H1 (cell line): ENCODE measurements around the gene LCE3E. TPM values are rescaled to one million over a fixed set of nuclear protein-coding genes. Genes with fewer than 3 reads are reported as not detected.

Experiments
- CTCF ChIA-PET: fragments of 300-600 bp; sonication (Branson Sonifier 250); formaldehyde crosslinking; loops from one replicate; lab custom pipeline; 2021; ENCODE audit not compliant: partially characterized antibody; lab: Charles Lee
- POLR2A ChIA-PET: fragments of 300-600 bp; sonication (Branson Sonifier 250); formaldehyde crosslinking; loops from one replicate; lab custom pipeline; 2021; ENCODE audit warnings: inconsistent platforms; ENCODE audit not compliant: partially characterized antibody; lab: Charles Lee
- DNase-seq, 2 experiments: peaks; one replicate each; pipeline versions ENCODE4 v3.0.0 to v3.0.0-alpha.2; 2010 to 2022; ENCODE audit warnings: low spot score in 2 of 2, low read depth in 1 of 2, mixed read lengths in 1 of 2
- FAIRE-seq: peaks from 2 replicates; lab custom pipeline; 2011; peaks lifted over from hg19 to GRCh38; lab: Jason Lieb, UNC
- H2AFZ ChIP-seq: 2 replicates; pipeline ENCODE4 v1.8.1; 2012; ENCODE audit warnings: low read length, inconsistent platforms
- H2AK5ac ChIP-seq: 2 replicates; pipeline ENCODE4 v1.6.1; 2013; ENCODE audit warnings: low read depth, low read length
- H2BK120ac ChIP-seq: replicated peaks from 2 replicates; pipeline ENCODE3; 2013; ENCODE audit warnings: low read depth, low read length, inconsistent platforms
- H2BK12ac ChIP-seq: 2 replicates; pipeline ENCODE4 v1.6.1; 2013; ENCODE audit warnings: low read depth, low read length
- H2BK15ac ChIP-seq: 2 replicates; pipeline ENCODE4 v1.6.1; 2013; ENCODE audit warnings: low read length
- H2BK20ac ChIP-seq: 2 replicates; pipeline ENCODE4 v1.6.1; 2013; ENCODE audit warnings: low read length
- H2BK5ac ChIP-seq: 2 replicates; pipeline ENCODE4 v1.6.1; 2013; ENCODE audit warnings: low read depth, low read length
- H3K14ac ChIP-seq: 2 replicates; pipeline ENCODE4 v1.6.1; 2013; ENCODE audit warnings: inconsistent platforms; ENCODE audit not compliant: insufficient read length
- H3K18ac ChIP-seq: 2 replicates; pipeline ENCODE4 v1.6.1; 2013; ENCODE audit warnings: low read length; ENCODE audit errors: extremely low read depth
- H3K23ac ChIP-seq: 2 replicates; pipeline ENCODE4 v1.6.1; 2013; ENCODE audit warnings: inconsistent platforms; ENCODE audit not compliant: insufficient read length
- H3K23me2 ChIP-seq: 2 replicates; pipeline ENCODE4 v1.6.1; 2013; ENCODE audit warnings: low read depth, low read length
- H3K27ac ChIP-seq: 2 replicates; pipeline ENCODE4 v1.6.1; 2011; ENCODE audit warnings: low read depth, low read length, inconsistent platforms
- H3K27me3 ChIP-seq, 4 experiments: replicated peaks in 1 of 4; 1 replicate in 1 of 4; 2 replicates in 3 of 4; pipeline versions ENCODE4 v1.6.1 to v1.8.1; 2011 to 2013; ENCODE audit warnings: low read length in 3 of 4, mild to moderate bottlenecking in 3 of 4, inconsistent platforms in 2 of 4, mixed read lengths in 2 of 4, moderate library complexity in 1 of 4; ENCODE audit not compliant: control insufficient read depth in 3 of 4, insufficient read depth in 3 of 4; ENCODE audit errors: extremely low read depth in 1 of 4
- H3K36me3 ChIP-seq, 4 experiments: 2 replicates each; pipeline versions ENCODE4 v1.6.1 to v1.8.1; 2011 to 2013; ENCODE audit warnings: mild to moderate bottlenecking in 4 of 4, low read length in 3 of 4, moderate library complexity in 2 of 4, control low read depth in 1 of 4, inconsistent platforms in 1 of 4; ENCODE audit not compliant: insufficient read depth in 4 of 4, control insufficient read depth in 2 of 4
- H3K4ac ChIP-seq: replicated peaks from 2 replicates; pipeline ENCODE3; 2013; ENCODE audit warnings: low read length, low read depth, mixed read lengths, inconsistent platforms; ENCODE audit not compliant: insufficient read length
- H3K4me1 ChIP-seq, 4 experiments: replicated peaks in 1 of 4; 1 replicate in 1 of 4; 2 replicates in 3 of 4; pipeline versions ENCODE4 v1.6.1 to v1.8.1; 2011 to 2013; ENCODE audit warnings: low read length in 3 of 4, inconsistent platforms in 2 of 4, mixed read lengths in 1 of 4; ENCODE audit not compliant: insufficient read depth in 4 of 4, control insufficient read depth in 3 of 4
- H3K4me2 ChIP-seq, 2 experiments: 2 replicates each; pipeline versions ENCODE4 v1.6.1 to v1.8.1; 2011 to 2013; ENCODE audit warnings: low read depth in 2 of 2, low read length in 2 of 2, control low read depth in 1 of 2, inconsistent platforms in 1 of 2, mild to moderate bottlenecking in 1 of 2; ENCODE audit not compliant: insufficient read depth in 1 of 2
- H3K4me3 ChIP-seq, 4 experiments: fragments of 200-600, 300-600 bp in 1 of 4; sonication (generic), shearing (Covaris generic), sonication (Bioruptor Twin) in 1 of 4; 2 replicates each; pipeline versions ENCODE4 v1.5.1 to v1.8.1; 2011 to 2016; ENCODE audit warnings: low read length in 4 of 4, low read depth in 3 of 4, control low read depth in 2 of 4, inconsistent platforms in 2 of 4, mild to moderate bottlenecking in 2 of 4, mixed read lengths in 1 of 4, moderate library complexity in 1 of 4; ENCODE audit not compliant: insufficient read depth in 2 of 4; ENCODE audit errors: extremely low read depth in 1 of 4
- H3K56ac ChIP-seq: replicated peaks from 2 replicates; pipeline ENCODE3; 2013; ENCODE audit warnings: low read depth, mild to moderate bottlenecking, mixed read lengths, low read length, inconsistent platforms; ENCODE audit not compliant: insufficient read length
- H3K79me1 ChIP-seq: 2 replicates; pipeline ENCODE4 v1.6.1; 2013; ENCODE audit warnings: low read depth, low read length, control low read depth
- H3K79me2 ChIP-seq, 2 experiments: 2 replicates each; pipeline versions ENCODE4 v1.6.1 to v1.8.1; 2012 to 2013; ENCODE audit warnings: low read length in 2 of 2, mild to moderate bottlenecking in 2 of 2, inconsistent platforms in 1 of 2; ENCODE audit not compliant: insufficient read depth in 2 of 2, control insufficient read depth in 1 of 2
- H3K9ac ChIP-seq, 4 experiments: replicated peaks in 1 of 4; 1 replicate in 1 of 4; 2 replicates in 3 of 4; pipeline versions ENCODE4 v1.6.1 to v1.8.1; 2011 to 2013; ENCODE audit warnings: low read depth in 3 of 4, low read length in 3 of 4, control low read depth in 2 of 4, mild to moderate bottlenecking in 2 of 4, moderate library complexity in 2 of 4, inconsistent platforms in 1 of 4; ENCODE audit errors: extremely low read depth in 1 of 4
- H3K9me3 ChIP-seq, 2 experiments: 2 replicates each; pipeline versions ENCODE4 v1.6.1 to v1.8.1; 2012 to 2013; ENCODE audit warnings: mild to moderate bottlenecking in 2 of 2, moderate library complexity in 2 of 2, control low read depth in 1 of 2, inconsistent platforms in 1 of 2, low read depth in 1 of 2, low read length in 1 of 2, mixed read lengths in 1 of 2; ENCODE audit not compliant: insufficient read depth in 2 of 2
- H4K20me1 ChIP-seq, 2 experiments: replicated peaks in 1 of 2; 2 replicates each; pipeline versions ENCODE3 to v1.8.1; 2011 to 2013; ENCODE audit warnings: inconsistent platforms in 2 of 2, low read length in 2 of 2, mild to moderate bottlenecking in 1 of 2; ENCODE audit not compliant: insufficient read depth in 2 of 2, control insufficient read depth in 1 of 2
- H4K5ac ChIP-seq: 2 replicates; pipeline ENCODE4 v1.6.1; 2013; ENCODE audit warnings: low read length, low read depth, mixed read lengths, inconsistent platforms; ENCODE audit not compliant: insufficient read length
- H4K8ac ChIP-seq: 2 replicates; pipeline ENCODE4 v1.8.0; 2013; ENCODE audit warnings: mild to moderate bottlenecking, moderate library complexity, low read length, inconsistent platforms; ENCODE audit not compliant: insufficient read depth; ENCODE audit errors: extremely low read depth
- H4K91ac ChIP-seq: replicated peaks from 2 replicates; pipeline ENCODE3; 2013; ENCODE audit warnings: low read length, mixed read lengths, inconsistent platforms; ENCODE audit not compliant: insufficient read length
- BRCA1 ChIP-seq: IDR thresholded peaks from 2 replicates; pipeline ENCODE4 v1.6.1; 2012; ENCODE audit warnings: low read depth, low read length, improper control_type of control experiment
- CEBPB ChIP-seq: IDR thresholded peaks from 2 replicates; pipeline ENCODE4 v1.6.1; 2012; ENCODE audit warnings: low read depth, low read length
- CTBP2 ChIP-seq: IDR thresholded peaks from 2 replicates; pipeline ENCODE4 v1.7.0; 2011; ENCODE audit warnings: borderline replicate concordance, mild to moderate bottlenecking, moderate library complexity, mixed read lengths, low read length; ENCODE audit not compliant: insufficient read depth, insufficient read length
- EP300 ChIP-seq, 2 experiments: IDR thresholded peaks; 1 replicate in 1 of 2; 2 replicates in 1 of 2; pipeline ENCODE4 v1.6.1; 2011 to 2012; ENCODE audit warnings: low read depth in 2 of 2, low read length in 2 of 2, mild to moderate bottlenecking in 2 of 2, borderline replicate concordance in 1 of 2, inconsistent platforms in 1 of 2, moderate library complexity in 1 of 2
- HDAC2 ChIP-seq, 2 experiments: fragments of 300-600 bp in 1 of 2; sonication (generic) in 1 of 2; IDR thresholded peaks; 2 replicates each; pipeline ENCODE4 v1.6.1; 2011 to 2012; ENCODE audit warnings: low read depth in 2 of 2, low read length in 2 of 2, mild to moderate bottlenecking in 2 of 2, moderate library complexity in 2 of 2, borderline replicate concordance in 1 of 2, inconsistent platforms in 1 of 2
- TAF7 ChIP-seq: optimal IDR thresholded peaks from 2 replicates; pipeline ENCODE3; 2011; ENCODE audit warnings: low read depth, mild to moderate bottlenecking, inconsistent platforms, low read length, moderate library complexity, borderline replicate concordance
- WGBS, 2 experiments: shearing (Covaris generic) in 1 of 2; methylation state at CpG; one replicate each; pipeline versions ENCODE4 v1.1.6 to v1.1.7; 2013 to 2015; ENCODE audit warnings: low lambda C conversion rate in 2 of 2, mixed read lengths in 2 of 2, inconsistent platforms in 1 of 2, low coverage in 1 of 2, missing lambda C conversion rate in 1 of 2; ENCODE audit not compliant: insufficient replicate concordance in 2 of 2, insufficient coverage in 1 of 2, insufficient read length in 1 of 2; ENCODE audit errors: extremely low coverage in 1 of 2, missing lambda C conversion rate in 1 of 2; 5-methylcytosine and 5-hydroxymethylcytosine counted together
- polyA plus RNA-seq, 7 experiments: library from polyadenylated mRNA; depleted of rRNA in 3 of 7; stranded (reverse) in 5 of 7; unstranded in 2 of 7; fragments of >200 nt in 5 of 7; fragments of 200-250 nt in 2 of 7; gene quantifications; 1 replicate in 5 of 7; 2 replicates in 1 of 7; 4 replicates in 1 of 7; pipeline versions ENCODE4 v1.2.1 to v1.2.3, GENCODE V29; 2011 to 2013; ENCODE audit warnings: missing spikeins in 2 of 7, mixed read lengths in 2 of 7
- total RNA-seq: library from RNA; stranded (reverse); fragmentation: NEBNext Ultra II Directional; extraction: Animal tissue kit (Norgen Biotek cat#: 25700); gene quantifications from 2 replicates; pipeline ENCODE4 v1.2.1, GENCODE V29; 2021
- TF ChIP-seq, protein P1 (sequence below), 3 experiments: IDR thresholded peaks; 1 replicate in 2 of 3; 2 replicates in 1 of 3; pipeline versions ENCODE4 v1.5.1 to v1.6.1; 2011; ENCODE audit warnings: low read length in 3 of 3, mild to moderate bottlenecking in 3 of 3, inconsistent platforms in 2 of 3, low read depth in 1 of 3, moderate library complexity in 1 of 3; ENCODE audit not compliant: insufficient read depth in 1 of 3; ENCODE audit errors: control extremely low read depth in 1 of 3

LCE3E gene
- total and polyA plus RNA-seq, 2 of the 8 experiments (the other 6 are each of a cell fraction or from before 2014, with no cell fraction given): not detected

DNA sequence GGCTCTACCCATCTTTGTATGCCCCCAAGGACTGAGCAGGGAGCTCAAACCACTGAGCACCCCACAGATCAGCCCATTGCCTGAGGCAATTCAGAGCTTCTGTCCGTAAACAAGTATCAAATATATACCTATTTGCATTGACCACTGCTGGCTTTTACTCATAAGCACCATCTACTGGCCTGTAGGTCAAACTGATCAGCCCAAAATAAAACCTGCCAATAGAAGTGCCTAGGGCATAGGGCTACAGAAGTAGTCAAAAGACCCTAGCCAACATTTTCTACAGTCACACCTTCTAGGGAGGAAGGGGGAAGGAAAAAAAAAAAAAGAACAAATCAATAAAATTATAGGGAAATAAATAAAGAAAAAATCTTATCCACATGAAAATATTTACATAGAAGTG lies 19.0 kb upstream of the LCE3E start:
- H3K4ac ChIP-seq: no peak overlapping the region
- H3K18ac ChIP-seq: no peak overlapping the region
- H3K14ac ChIP-seq: no peak overlapping the region
- H3K4me3 ChIP-seq: no peak overlapping the region
- H3K23me2 ChIP-seq: no peaks in the 10 kb centered on the region
- ChIA-PET POLR2A (no interaction called here), CTCF (no interaction called here)
- peaks cover 7 to 15% of the 10 kb centered on the region in 2 experiments for H3K9me3 ChIP-seq
- no CpG with 5 or more reads among the region's 1 CpG for WGBS, 2 experiments
- H2BK15ac ChIP-seq: no peak overlapping the region
- H3K23ac ChIP-seq: no peak overlapping the region
- H3K79me1 ChIP-seq: no peaks in the 10 kb centered on the region
- no peak overlapping the region for H2AK5ac ChIP-seq
- H3K9ac ChIP-seq: no peak overlapping the region
- H4K20me1 ChIP-seq: no peaks in the 10 kb centered on the region
- H3K4me2 ChIP-seq: no peak overlapping the region
- no peak overlapping the region for H4K91ac ChIP-seq
- H2BK20ac ChIP-seq: no peak overlapping the region
- H3K79me2 ChIP-seq: no peaks in the 10 kb centered on the region
- no peak overlapping the region for H4K5ac ChIP-seq
- no peaks in the 10 kb centered on the region for H3K36me3 ChIP-seq
- no peaks in the 10 kb centered on the region for H3K4me1 ChIP-seq
- no peak for TF ChIP-seq CEBPB
- no peak for TF ChIP-seq BRCA1
- TF ChIP-seq EP300 (IDR thresholded peaks at IDR 0.05; ENCODE audit: borderline replicate concordance in 1 of 2, low read depth in 2 of 2, low read length in 2 of 2): no peak
- no peak for TF ChIP-seq CTBP2
- no peak for TF ChIP-seq TAF7
- TF ChIP-seq, protein P1, sequence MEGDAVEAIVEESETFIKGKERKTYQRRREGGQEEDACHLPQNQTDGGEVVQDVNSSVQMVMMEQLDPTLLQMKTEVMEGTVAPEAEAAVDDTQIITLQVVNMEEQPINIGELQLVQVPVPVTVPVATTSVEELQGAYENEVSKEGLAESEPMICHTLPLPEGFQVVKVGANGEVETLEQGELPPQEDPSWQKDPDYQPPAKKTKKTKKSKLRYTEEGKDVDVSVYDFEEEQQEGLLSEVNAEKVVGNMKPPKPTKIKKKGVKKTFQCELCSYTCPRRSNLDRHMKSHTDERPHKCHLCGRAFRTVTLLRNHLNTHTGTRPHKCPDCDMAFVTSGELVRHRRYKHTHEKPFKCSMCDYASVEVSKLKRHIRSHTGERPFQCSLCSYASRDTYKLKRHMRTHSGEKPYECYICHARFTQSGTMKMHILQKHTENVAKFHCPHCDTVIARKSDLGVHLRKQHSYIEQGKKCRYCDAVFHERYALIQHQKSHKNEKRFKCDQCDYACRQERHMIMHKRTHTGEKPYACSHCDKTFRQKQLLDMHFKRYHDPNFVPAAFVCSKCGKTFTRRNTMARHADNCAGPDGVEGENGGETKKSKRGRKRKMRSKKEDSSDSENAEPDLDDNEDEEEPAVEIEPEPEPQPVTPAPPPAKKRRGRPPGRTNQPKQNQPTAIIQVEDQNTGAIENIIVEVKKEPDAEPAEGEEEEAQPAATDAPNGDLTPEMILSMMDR (IDR thresholded peaks at IDR 0.05; ENCODE audit: control extremely low read depth in 1 of 3, insufficient read depth in 1 of 3, low read depth in 1 of 3, low read length in 3 of 3): no peak
- no peak for TF ChIP-seq HDAC2 (IDR thresholded peaks at IDR 0.05; ENCODE audit: borderline replicate concordance in 1 of 2, low read depth in 2 of 2, low read length in 2 of 2)
- H2BK5ac ChIP-seq: no peak overlapping the region
- H3K27me3 ChIP-seq: no peaks in the 10 kb centered on the region
- no peak overlapping the region for H4K8ac ChIP-seq
- H2BK12ac ChIP-seq: no peak overlapping the region
- H2AFZ ChIP-seq: no peak overlapping the region
- H2BK120ac ChIP-seq: no peak overlapping the region
- no peak overlapping the region for H3K56ac ChIP-seq
- DNase-seq (no peak), FAIRE-seq (no peak)
- H3K27ac ChIP-seq: no peak overlapping the region
